Liver (tissue), 3 donors: ENCODE results near the gene NOTCH1.

ENCODE experiments used
- EGR1 ChIP-seq, 2 donors: IDR thresholded peaks; 2 replicates each; pipeline ENCODE4 v1.6.1; 2016 to 2018; ENCODE audit warnings: antibody characterized with exemption in 2 of 2, low read depth in 2 of 2
- GABPA ChIP-seq, 2 donors: IDR thresholded peaks in 1 of 2; conservative IDR thresholded peaks in 1 of 2; 2 replicates each; pipeline ENCODE4 v1.6.1; 2016; ENCODE audit warnings: antibody characterized with exemption in 2 of 2, mild to moderate bottlenecking in 1 of 2, moderate library complexity in 1 of 2
- RAD21 ChIP-seq, 2 donors: IDR thresholded peaks; 2 replicates each; pipeline ENCODE4 v1.6.1; 2016; ENCODE audit warnings: antibody characterized with exemption in 2 of 2, mild to moderate bottlenecking in 2 of 2
- REST ChIP-seq: IDR thresholded peaks from 2 replicates; pipeline ENCODE4 v1.6.1; 2016; ENCODE audit warnings: antibody characterized with exemption, mild to moderate bottlenecking
- RXRA ChIP-seq, 2 donors: IDR thresholded peaks; 2 replicates each; pipeline ENCODE4 v1.6.1; 2017 to 2018; ENCODE audit warnings: antibody characterized with exemption in 2 of 2, mild to moderate bottlenecking in 1 of 2
- TAF1 ChIP-seq: conservative IDR thresholded peaks from 2 replicates; pipeline ENCODE4 v1.6.1; 2016; ENCODE audit warnings: antibody characterized with exemption, mild to moderate bottlenecking
- YY1 ChIP-seq: IDR thresholded peaks from 2 replicates; pipeline ENCODE4 v1.6.1; 2016; ENCODE audit warnings: antibody characterized with exemption, mild to moderate bottlenecking
- TF ChIP-seq, protein P1 (sequence below): fragments of 150-350 bp; IDR thresholded peaks from 2 replicates; pipeline ENCODE4 v1.5.1; 2017; ENCODE audit warnings: improper control_type of control experiment, low read depth, low read length; ENCODE audit not compliant: missing input control
- donor health status: healthy.
- donor health status: healthy.

GRCh38 chr9:136516191-136516654 lies 29.6 kb downstream of the NOTCH1 start:
- TF ChIP-seq REST = no peak
- TF ChIP-seq TAF1 = no peak
- TF ChIP-seq, protein P1, sequence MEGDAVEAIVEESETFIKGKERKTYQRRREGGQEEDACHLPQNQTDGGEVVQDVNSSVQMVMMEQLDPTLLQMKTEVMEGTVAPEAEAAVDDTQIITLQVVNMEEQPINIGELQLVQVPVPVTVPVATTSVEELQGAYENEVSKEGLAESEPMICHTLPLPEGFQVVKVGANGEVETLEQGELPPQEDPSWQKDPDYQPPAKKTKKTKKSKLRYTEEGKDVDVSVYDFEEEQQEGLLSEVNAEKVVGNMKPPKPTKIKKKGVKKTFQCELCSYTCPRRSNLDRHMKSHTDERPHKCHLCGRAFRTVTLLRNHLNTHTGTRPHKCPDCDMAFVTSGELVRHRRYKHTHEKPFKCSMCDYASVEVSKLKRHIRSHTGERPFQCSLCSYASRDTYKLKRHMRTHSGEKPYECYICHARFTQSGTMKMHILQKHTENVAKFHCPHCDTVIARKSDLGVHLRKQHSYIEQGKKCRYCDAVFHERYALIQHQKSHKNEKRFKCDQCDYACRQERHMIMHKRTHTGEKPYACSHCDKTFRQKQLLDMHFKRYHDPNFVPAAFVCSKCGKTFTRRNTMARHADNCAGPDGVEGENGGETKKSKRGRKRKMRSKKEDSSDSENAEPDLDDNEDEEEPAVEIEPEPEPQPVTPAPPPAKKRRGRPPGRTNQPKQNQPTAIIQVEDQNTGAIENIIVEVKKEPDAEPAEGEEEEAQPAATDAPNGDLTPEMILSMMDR = no peak
- no peak for TF ChIP-seq GABPA (IDR thresholded peaks at IDR 0.05 in 1 of 2, conservative IDR thresholded peaks at IDR 0.05 in 1 of 2)
- TF ChIP-seq EGR1 (IDR thresholded peaks at IDR 0.05; ENCODE audit: low read depth in 2 of 2) = no peak
- TF ChIP-seq RAD21 (IDR thresholded peaks at IDR 0.05) = no peak
- TF ChIP-seq YY1 = no peak
- no peak for TF ChIP-seq RXRA (IDR thresholded peaks at IDR 0.05)
